Esophagus muscularis mucosa (tissue), 4 donors: ENCODE results near the gene NHLRC2. TPM values are rescaled to one million over a fixed set of nuclear protein-coding genes. Genes with fewer than 3 reads are reported as not detected.

Experiments
- DNase-seq: peaks from one replicate; pipeline ENCODE4 v3.0.0-alpha.2; 2017; ENCODE audit errors: extremely low spot score
- H3K27ac ChIP-seq, 4 donors: fragments of 200-600 bp; sonication (generic); replicated peaks in 1 of 4; 1 replicate in 3 of 4; 2 replicates in 1 of 4; pipeline ENCODE4 v1.5.1; 2016 to 2019; ENCODE audit warnings: mild to moderate bottlenecking in 1 of 4
- H3K27me3 ChIP-seq, 4 donors: fragments of 200-600 bp; sonication (generic); one replicate each; pipeline versions ENCODE4 v1.5.1 to v1.6.0; 2016 to 2019
- H3K36me3 ChIP-seq, 4 donors: fragments of 200-600 bp; sonication (generic); one replicate each; pipeline ENCODE4 v1.5.1; 2016 to 2019
- H3K4me1 ChIP-seq, 4 donors: fragments of 200-600 bp; sonication (generic); one replicate each; pipeline ENCODE4 v1.5.1; 2016 to 2019
- H3K4me3 ChIP-seq, 4 donors: fragments of 200-600 bp; sonication (generic); 1 replicate in 2 of 4; 2 replicates in 2 of 4; pipeline ENCODE4 v1.5.1; 2016 to 2019; ENCODE audit warnings: mild to moderate bottlenecking in 4 of 4, moderate library complexity in 1 of 4
- H3K9me3 ChIP-seq, 4 donors: fragments of 200-600 bp; sonication (generic); 1 replicate in 3 of 4; 2 replicates in 1 of 4; pipeline ENCODE4 v1.5.1; 2016 to 2019
- CTCF ChIP-seq, 3 experiments: fragments of 200-600 bp in 2 of 3; fragments of 450-650 bp in 1 of 3; sonication (generic) in 2 of 3; IDR thresholded peaks; one replicate each; pipeline ENCODE4 v1.5.1; 2017 to 2019; ENCODE audit warnings: antibody characterized with exemption in 3 of 3, mild to moderate bottlenecking in 2 of 3, moderate library complexity in 1 of 3
- EP300 ChIP-seq: sonication (generic); formaldehyde crosslinking; IDR thresholded peaks from one replicate; pipeline ENCODE4 v1.6.1; 2017; ENCODE audit warnings: antibody characterized with exemption
- POLR2A ChIP-seq: fragments of 450-650 bp; IDR thresholded peaks from one replicate; pipeline ENCODE4 v1.6.1; 2017; ENCODE audit warnings: antibody characterized with exemption, moderate library complexity, mild to moderate bottlenecking, low read depth
- POLR2AphosphoS5 ChIP-seq, 2 donors: sonication (generic); formaldehyde crosslinking; IDR thresholded peaks; one replicate each; pipeline ENCODE4 v1.6.1; 2017; ENCODE audit warnings: antibody characterized with exemption in 2 of 2
- WGBS: methylation state at CpG from one replicate; pipeline ENCODE4 v1.1.5; 2018; 5-methylcytosine and 5-hydroxymethylcytosine counted together
- intact Hi-C: fragments of 100-400 bp; cut with DNase I; formaldehyde crosslinking; loops from one replicate; pipeline ENCODE4 v1.15.1; 2023
- total RNA-seq, 4 donors: library from RNA; depleted of rRNA; stranded (reverse); fragments of >200 nt; gene quantifications; one replicate each; pipeline versions ENCODE4 v1.1.0 to v1.2.1, GENCODE V29; 2016

Gene NHLRC2
- total RNA-seq, 4 donors from 2014 or later: 30.6 to 59.4 (median 40.3) TPM

- Histone ChIP-seq H3K9me3 (peaks cover 0 to 3% (median 0%) of the 10 kb centered on the region in 4 donors), H3K4me3 (no peak overlapping the region), H3K4me1 (peaks cover 12 to 57% (median 54%) of the 10 kb centered on the region in 4 donors), H3K27ac (peak overlapping the region; percentile 77 to 81 (median 80)), H3K36me3 (no peaks in the 10 kb centered on the region), H3K27me3 (no peaks in the 10 kb centered on the region)
- WGBS: 52% methylated on average over 11 of the region's 11 CpGs
- intact Hi-C loops: loop anchor here (5.0 kb wide), 1 partner anchor 83 kb away; the partner anchor contains the start of gene ADRB1
- DNase-seq: no peak
- TF ChIP-seq EP300 (no peak), POLR2A (no peak), CTCF (IDR thresholded peaks at IDR 0.05) (no peak), POLR2AphosphoS5 (IDR thresholded peaks at IDR 0.05) (peak; percentile 21 to 52)
Measured at GRCh38 chr10:113958631-113959382, 104.3 kb downstream of the NHLRC2 start.

DNA sequence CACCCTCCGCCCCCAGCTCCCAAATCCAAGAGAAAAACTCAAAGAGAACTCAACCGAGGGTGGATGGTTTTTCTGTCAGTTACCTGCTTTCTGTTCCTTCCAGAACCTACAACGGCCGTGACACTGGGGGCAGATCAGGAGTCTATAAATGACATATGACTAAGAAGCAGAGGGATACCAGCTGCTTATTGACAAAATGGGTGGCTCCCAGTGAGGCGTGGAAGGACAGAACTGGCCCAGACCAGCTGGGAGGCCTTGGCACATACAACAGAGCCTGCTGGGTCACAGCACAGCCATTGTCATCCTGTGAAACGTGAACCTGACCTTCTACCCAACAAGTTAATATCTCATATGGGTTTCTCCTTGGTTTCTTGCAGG is 104.9 kb downstream of the NHLRC2 start:
- H3K4me3 ChIP-seq: no peak overlapping the region
- H3K27ac ChIP-seq: peak overlapping the region; percentile 77 to 81 (median 80)
- peaks cover 12 to 52% (median 49%) of the 10 kb centered on the region in 4 donors for H3K4me1 ChIP-seq
- no peaks in the 10 kb centered on the region for H3K27me3 ChIP-seq
- TF ChIP-seq POLR2A (no peak), CTCF (IDR thresholded peaks at IDR 0.05) (no peak), POLR2AphosphoS5 (IDR thresholded peaks at IDR 0.05) (no peak), EP300 (no peak)
- H3K36me3 ChIP-seq: no peaks in the 10 kb centered on the region
- 83% methylated on average over 6 of the region's 6 CpGs for WGBS
- intact Hi-C loops: loop anchor here (5.0 kb wide), 1 partner anchor 83 kb away; the partner anchor contains the start of gene ADRB1
- no peak for DNase-seq
- H3K9me3 ChIP-seq: no peaks in the 10 kb centered on the region

- Histone ChIP-seq H3K27ac (no peak overlapping the region), H3K9me3 (no peaks in the 10 kb centered on the region), H3K36me3 (no peaks in the 10 kb centered on the region), H3K27me3 (no peaks in the 10 kb centered on the region), H3K4me3 (no peak overlapping the region), H3K4me1 (peaks cover 12 to 38% (median 36%) of the 10 kb centered on the region in 4 donors)
- WGBS: 88% methylated on average over 11 of the region's 11 CpGs
- no peak for DNase-seq
- intact Hi-C loops: no loop called here
- no peak for TF ChIP-seq EP300
- TF ChIP-seq CTCF (IDR thresholded peaks at IDR 0.05): no peak
- TF ChIP-seq POLR2AphosphoS5 (IDR thresholded peaks at IDR 0.05): no peak
- TF ChIP-seq POLR2A: no peak
Measured at GRCh38 chr10:113960617-113961181, 106.2 kb downstream of the NHLRC2 start.

DNA sequence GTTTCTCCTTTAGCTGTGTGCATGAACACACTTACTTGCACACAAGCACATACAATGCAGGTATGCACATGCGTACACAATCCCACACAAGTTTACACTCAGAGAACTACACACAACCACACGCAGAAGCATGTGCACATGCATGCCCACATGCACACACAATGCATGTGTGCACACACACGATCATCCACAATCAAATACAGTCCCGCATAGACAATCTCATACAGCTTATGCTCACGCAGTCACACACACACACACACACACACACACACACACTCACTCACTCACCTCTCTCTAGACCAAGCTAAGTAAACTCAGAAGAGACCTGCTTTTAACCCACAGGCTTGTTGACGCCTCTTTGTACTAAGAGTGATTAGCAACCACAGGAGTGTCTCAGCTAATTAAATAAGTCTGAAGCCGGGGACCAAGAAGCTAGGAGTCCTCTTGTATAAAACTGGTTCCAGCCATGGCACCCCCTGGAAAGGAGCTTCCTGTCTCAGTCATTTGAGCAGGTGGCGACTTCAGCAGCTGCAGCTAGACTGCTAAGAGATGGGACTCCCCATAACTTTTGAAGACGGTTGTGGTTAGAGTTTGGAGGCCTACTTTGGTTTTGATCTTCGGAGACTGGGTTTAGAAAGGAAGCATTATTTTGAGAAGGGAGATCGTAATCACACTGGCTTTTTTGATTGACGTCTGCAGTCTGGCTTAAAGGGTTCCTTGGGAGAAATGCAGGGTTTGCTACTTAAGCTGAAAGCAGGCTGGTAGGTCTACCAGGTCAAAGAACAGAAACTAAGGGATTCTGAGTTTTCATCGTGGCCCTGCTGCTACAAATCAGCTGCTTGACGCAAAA is 106.9 kb downstream of the NHLRC2 start:
- 85% methylated on average over 14 of the region's 14 CpGs for WGBS
- H3K27ac ChIP-seq: no peak overlapping the region
- no peaks in the 10 kb centered on the region for H3K27me3 ChIP-seq
- H3K4me1 ChIP-seq: peaks cover 12 to 31% (median 30%) of the 10 kb centered on the region in 4 donors
- TF ChIP-seq CTCF (IDR thresholded peaks at IDR 0.05) (no peak), EP300 (no peak), POLR2A (no peak), POLR2AphosphoS5 (IDR thresholded peaks at IDR 0.05) (no peak)
- no peaks in the 10 kb centered on the region for H3K9me3 ChIP-seq
- DNase-seq: no peak
- no peaks in the 10 kb centered on the region for H3K36me3 ChIP-seq
- no peak overlapping the region for H3K4me3 ChIP-seq
- intact Hi-C loops: no loop called here
